Epithelial cell of esophagus (primary cell): ENCODE measurements around the gene EPHA2.

Experiments
- DNase-seq: peaks from one replicate; pipeline ENCODE4 v3.0.0; 2010; ENCODE audit warnings: low read depth
- H3K4me3 ChIP-seq: 2 replicates; pipeline ENCODE4 v1.5.1; 2011; ENCODE audit warnings: mild to moderate bottlenecking, low read length, control low read depth
- CTCF ChIP-seq: IDR thresholded peaks from 2 replicates; pipeline ENCODE4 v1.5.1; 2011; ENCODE audit warnings: low read depth, mild to moderate bottlenecking, low read length, control low read depth, inconsistent platforms; ENCODE audit not compliant: insufficient read depth; ENCODE audit errors: missing control alignments

The EPHA2 gene

DNA sequence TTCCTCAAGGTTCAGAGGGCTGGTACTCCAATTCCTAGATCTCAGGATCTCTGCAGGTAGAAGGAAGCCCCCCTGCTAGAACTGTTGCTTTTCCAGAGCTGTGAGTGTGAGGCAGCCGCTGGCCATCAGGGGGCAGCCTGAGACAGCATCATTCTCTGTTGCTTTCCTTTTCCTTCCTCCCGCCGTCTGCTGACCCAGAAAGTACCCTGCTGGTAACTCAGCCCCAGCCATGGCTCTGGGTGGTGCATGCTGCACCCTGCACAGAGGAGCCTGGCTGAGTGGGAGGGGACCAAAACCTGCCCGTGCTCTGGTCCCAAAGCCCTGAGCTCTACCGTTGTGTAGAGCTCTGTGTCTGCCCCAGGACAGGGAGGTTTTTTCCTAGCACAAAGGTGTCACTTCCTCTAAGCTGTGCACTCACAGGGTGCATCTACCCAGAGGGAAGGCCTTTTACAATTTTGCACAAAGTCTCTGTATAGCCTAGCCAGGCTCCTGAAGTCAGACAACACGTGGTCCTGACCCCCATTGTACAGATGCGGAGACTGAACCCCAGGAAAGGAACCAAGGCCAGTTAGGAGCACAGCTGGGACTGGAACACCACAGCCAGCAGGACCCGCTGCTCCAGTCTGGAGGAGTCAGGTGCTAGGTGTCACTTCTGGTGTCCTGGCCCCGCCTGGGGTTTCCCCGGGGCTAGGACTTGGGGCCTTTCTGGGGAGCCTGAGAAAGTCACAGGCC is 76.8 kb downstream of the EPHA2 start:
- peak; percentile 71 for DNase-seq
- peak; percentile 94 for TF ChIP-seq CTCF
- H3K4me3 ChIP-seq: no peak overlapping the region

DNA sequence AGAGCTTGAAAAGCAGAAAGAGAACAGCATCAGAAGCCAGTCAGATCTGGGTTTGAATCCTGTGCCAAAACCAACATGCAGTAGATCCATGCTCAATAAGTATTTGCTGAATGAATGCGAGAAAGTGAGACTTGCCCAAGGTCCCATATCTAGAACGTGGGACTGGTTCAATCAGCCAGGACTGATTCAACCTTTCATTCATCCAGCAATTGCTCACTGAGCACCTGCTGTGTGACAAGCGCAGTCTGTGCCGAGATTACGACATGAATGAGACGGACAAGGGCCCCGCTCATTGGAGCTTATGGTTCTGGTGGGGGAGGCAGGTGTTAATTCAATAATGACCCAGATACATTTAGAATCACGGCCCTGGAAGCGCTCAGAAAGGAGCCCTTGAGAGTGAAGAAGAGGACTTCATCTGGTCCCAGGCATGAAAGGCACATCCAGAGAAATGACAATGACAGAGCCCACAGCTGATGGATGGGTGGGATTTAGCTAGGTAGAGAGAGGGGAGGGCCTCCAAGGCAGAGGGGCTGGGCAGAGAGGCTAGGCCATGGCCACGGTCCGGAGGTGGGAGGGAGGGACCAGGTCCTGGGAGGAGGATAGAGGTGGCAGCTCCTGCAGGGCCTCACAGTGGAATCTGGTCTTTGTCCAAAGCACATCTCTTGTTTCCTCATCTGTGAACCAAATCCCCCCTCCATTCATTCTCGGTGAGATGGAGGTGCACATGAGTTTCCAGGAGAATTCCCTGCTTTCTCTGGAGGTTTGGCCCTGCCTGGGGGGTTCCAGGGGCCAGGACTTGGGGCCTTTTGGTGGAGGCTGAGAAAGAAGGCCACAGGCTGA is 78.2 kb downstream of the EPHA2 start:
- no peak for TF ChIP-seq CTCF
- no peak overlapping the region for H3K4me3 ChIP-seq
- DNase-seq: peak; percentile 55

GRCh38 chr1:16076865-16077238 is 79.0 kb downstream of the EPHA2 start:
- no peak for TF ChIP-seq CTCF
- DNase-seq: peak; percentile 71

DNA sequence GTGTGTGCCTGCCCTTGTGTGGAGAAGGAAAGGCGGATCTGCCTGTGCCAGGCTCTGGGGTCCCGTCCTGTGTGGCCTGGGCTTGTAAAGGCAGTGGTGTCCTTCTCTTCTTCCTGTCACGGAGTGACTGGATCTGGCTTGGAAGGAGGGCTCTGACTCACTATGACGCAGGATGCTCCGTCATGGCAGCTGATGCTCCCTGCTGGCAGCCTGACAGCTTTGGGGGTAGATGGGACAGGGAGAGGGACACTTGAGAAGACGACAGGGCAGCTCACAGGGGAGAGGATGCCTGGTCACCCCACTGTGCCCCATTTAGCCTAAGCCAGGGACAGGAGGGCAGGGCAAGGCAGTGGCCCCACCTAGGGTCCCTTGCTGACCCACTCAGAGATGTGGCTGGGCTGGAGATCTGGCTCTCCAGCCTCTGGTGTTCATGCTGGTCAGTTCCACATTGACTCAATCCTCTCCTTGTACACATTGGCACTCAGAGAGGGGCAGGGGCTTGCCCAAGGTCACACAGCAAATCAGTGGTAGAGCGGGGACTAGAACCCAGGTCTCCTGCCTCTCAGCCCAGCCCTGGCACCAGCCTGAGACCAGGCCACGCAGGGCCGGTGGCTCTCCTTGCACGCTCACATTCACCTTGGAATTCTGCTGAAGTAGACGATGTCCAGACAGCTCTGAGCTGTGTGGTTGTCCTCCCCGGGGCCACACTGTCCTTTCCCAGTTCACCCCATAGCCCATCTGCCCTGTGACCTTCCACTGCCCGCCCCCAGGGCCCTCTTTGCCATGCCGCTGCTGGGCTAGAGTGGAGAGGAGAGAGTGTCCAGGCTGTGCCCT is 79.6 kb downstream of the EPHA2 start:
- DNase-seq: peak; percentile 92
- H3K4me3 ChIP-seq: no peak overlapping the region
- TF ChIP-seq CTCF: no peak

More at GRCh38 chr1:16076865-16077238, 79.0 kb downstream of the EPHA2 start:
- H3K4me3 ChIP-seq: no peak overlapping the region

DNA sequence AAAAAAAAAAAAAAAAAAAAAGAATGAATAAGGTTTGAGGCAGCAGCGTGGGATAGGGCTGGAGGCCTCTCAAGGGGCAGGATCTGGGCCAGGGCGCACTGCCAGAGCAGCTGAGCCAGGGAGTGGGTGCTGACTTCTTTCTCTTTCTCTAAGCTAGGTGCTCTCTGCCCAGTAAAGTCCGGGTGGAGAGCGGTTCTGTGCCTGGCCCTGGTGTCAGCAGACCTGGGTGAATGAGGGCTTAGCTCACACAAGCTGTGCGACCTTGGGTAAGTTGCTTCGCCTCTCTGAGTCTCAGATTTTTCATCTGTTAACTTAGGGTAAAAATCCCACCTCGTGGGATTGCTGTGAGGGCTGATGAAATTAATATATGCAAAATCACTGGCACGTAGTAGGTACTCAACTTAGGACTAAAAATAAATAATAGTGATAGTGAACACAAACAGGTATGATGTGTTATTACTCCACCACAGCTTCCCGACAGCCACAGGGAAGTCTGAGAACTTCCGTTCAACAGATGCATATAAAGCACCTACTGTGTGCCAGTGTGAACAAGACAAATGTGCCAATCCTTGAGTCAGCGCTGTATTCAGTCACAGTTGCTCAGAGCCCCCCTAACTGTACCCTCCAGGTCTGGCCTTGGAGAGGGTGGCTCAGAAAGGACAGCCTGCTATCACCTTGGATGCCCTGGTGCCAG is 80.4 kb downstream of the EPHA2 start:
- no peak overlapping the region for H3K4me3 ChIP-seq
- DNase-seq: peak; percentile 53
- TF ChIP-seq CTCF: no peak
